Left renal cortex interstitium (tissue), 4 donors: ENCODE data around the gene C1QTNF12. TPM values are rescaled to one million over a fixed set of nuclear protein-coding genes. Genes with fewer than 3 reads are reported as not detected.

ENCODE experiments used
- DNase-seq, 4 donors: peaks; one replicate each; pipeline ENCODE4 v3.0.0-alpha.2; 2013; ENCODE audit warnings: low read depth in 4 of 4, low spot score in 2 of 4, missing footprints in 1 of 4
- polyA plus RNA-seq, 4 donors: library from polyadenylated mRNA; unstranded; fragments of 120-200 nt; gene quantifications; one replicate each; pipeline ENCODE4 v1.2.1, GENCODE V29; 2013; ENCODE audit not compliant: insufficient read length in 4 of 4

C1QTNF12 gene
- polyA plus RNA-seq, 4 donors, result 7.2 to 17.3 (median 14.9) TPM

GRCh38 chr1:1231400-1232207 is 14.9 kb downstream of the C1QTNF12 start, which contains the start of gene SDF4:
SDF4 (minus strand) TSS chr1:1232001; CDS start chr1:1228772, 3,229 bp downstream.
- DNase-seq, result peak; percentile 62 to 94 (median 90)

GRCh38 chr1:1230656-1231399 is 15.7 kb downstream of the C1QTNF12 start:
- DNase-seq, result no peak

- no peak for DNase-seq
Measured at GRCh38 chr1:1229770-1230169, 16.8 kb downstream of the C1QTNF12 start.

GRCh38 chr1:1228596-1229321 is 17.8 kb downstream of the C1QTNF12 start:
- DNase-seq, result no peak

GRCh38 chr1:1228187-1228586 is 18.3 kb downstream of the C1QTNF12 start:
- DNase-seq, result no peak

- no peak for DNase-seq
Measured at GRCh38 chr1:1227386-1227785, 19.1 kb downstream of the C1QTNF12 start.

- DNase-seq, result no peak
Measured at GRCh38 chr1:1226566-1227362, 19.8 kb downstream of the C1QTNF12 start.

GRCh38 chr1:1225913-1226312 is 20.6 kb downstream of the C1QTNF12 start:
- no peak for DNase-seq

- no peak for DNase-seq
Measured at GRCh38 chr1:1225238-1225845, 21.2 kb downstream of the C1QTNF12 start.

- DNase-seq, result no peak
Measured at GRCh38 chr1:1223891-1224290, 22.6 kb downstream of the C1QTNF12 start.

GRCh38 chr1:1223321-1223720 is 23.2 kb downstream of the C1QTNF12 start:
- no peak for DNase-seq

GRCh38 chr1:1222575-1223225 is 23.8 kb downstream of the C1QTNF12 start:
- DNase-seq, result no peak

- no peak for DNase-seq
Measured at GRCh38 chr1:1221887-1222574, 24.5 kb downstream of the C1QTNF12 start.

GRCh38 chr1:1220197-1220596 is 26.3 kb downstream of the C1QTNF12 start:
- DNase-seq, result no peak

GRCh38 chr1:1219341-1219740 is 27.2 kb downstream of the C1QTNF12 start:
- DNase-seq, result no peak

- no peak for DNase-seq
Measured at GRCh38 chr1:1218524-1219200, 27.9 kb downstream of the C1QTNF12 start.

GRCh38 chr1:1217621-1218523 is 28.6 kb downstream of the C1QTNF12 start:
- no peak for DNase-seq
